Gastroesophageal sphincter (tissue), 3 donors: ENCODE results near the gene FAM234A.

Source experiments
- CTCF ChIP-seq, 4 experiments: fragments of 200-600 bp in 2 of 4; fragments of 450-650 bp in 2 of 4; sonication (generic) in 1 of 4; IDR thresholded peaks; one replicate each; pipeline ENCODE4 v1.5.1; 2017 to 2019; ENCODE audit warnings: antibody characterized with exemption in 4 of 4, mild to moderate bottlenecking in 2 of 4, moderate library complexity in 2 of 4
- EP300 ChIP-seq: sonication (generic); formaldehyde crosslinking; IDR thresholded peaks from one replicate; pipeline ENCODE4 v1.6.1; 2017; ENCODE audit warnings: antibody characterized with exemption, mild to moderate bottlenecking
- POLR2A ChIP-seq, 2 donors: fragments of 450-650 bp; IDR thresholded peaks; one replicate each; pipeline ENCODE4 v1.6.1; 2017; ENCODE audit warnings: antibody characterized with exemption in 2 of 2, mild to moderate bottlenecking in 2 of 2, moderate library complexity in 1 of 2

- TF ChIP-seq CTCF (IDR thresholded peaks at IDR 0.05) (no peak), EP300 (no peak), POLR2A (IDR thresholded peaks at IDR 0.05) (no peak)
Observed at GRCh38 chr16:270381-271255, 36.0 kb downstream of the FAM234A start.
